Ascending aorta (tissue), 2 donors: ENCODE measurements around the gene FOCAD. TPM values are rescaled to one million over a fixed set of nuclear protein-coding genes. Genes with fewer than 3 reads are reported as not detected.

Experiments
- DNase-seq, 2 donors: peaks; one replicate each; pipeline ENCODE4 v3.0.0-alpha.2; 2019; ENCODE audit warnings: low spot score in 2 of 2
- H3K27ac ChIP-seq, 2 donors: fragments of 200-600 bp; sonication (generic); one replicate each; pipeline ENCODE4 v1.5.1; 2016 to 2017; ENCODE audit warnings: mild to moderate bottlenecking in 1 of 2
- H3K27me3 ChIP-seq: fragments of 200-600 bp; sonication (generic); one replicate; pipeline ENCODE4 v1.5.1; 2017
- H3K36me3 ChIP-seq, 2 donors: fragments of 200-600 bp; sonication (generic); one replicate each; pipeline ENCODE4 v1.5.1; 2016
- H3K4me1 ChIP-seq, 2 donors: fragments of 200-600 bp; sonication (generic); one replicate each; pipeline ENCODE4 v1.5.1; 2016 to 2017; ENCODE audit warnings: mild to moderate bottlenecking in 1 of 2
- H3K4me3 ChIP-seq, 2 donors: fragments of 200-600 bp; sonication (generic); one replicate each; pipeline ENCODE4 v1.5.1; 2016 to 2017; ENCODE audit warnings: mild to moderate bottlenecking in 1 of 2
- H3K9me3 ChIP-seq, 2 donors: fragments of 200-600 bp; sonication (generic); one replicate each; pipeline ENCODE4 v1.5.1; 2016
- CTCF ChIP-seq, 3 experiments: fragments of 200-600 bp in 2 of 3; fragments of 450-650 bp in 1 of 3; sonication (generic) in 2 of 3; IDR thresholded peaks; one replicate each; pipeline ENCODE4 v1.5.1; 2016 to 2019; ENCODE audit warnings: antibody characterized with exemption in 3 of 3, mild to moderate bottlenecking in 1 of 3, moderate library complexity in 1 of 3
- intact Hi-C: fragments of 100-400 bp; cut with DNase I; formaldehyde crosslinking; loops from one replicate; pipeline ENCODE4 v1.15.1; 2023
- total RNA-seq: library from RNA; depleted of rRNA; stranded (reverse); fragments of >200 nt; gene quantifications from one replicate; pipeline ENCODE4 v1.1.0, GENCODE V29; 2016

The FOCAD gene
- total RNA-seq, 1 donor from 2014 or later: 64.3 TPM

GRCh38 chr9:20989923-20990341, 305.9 kb downstream of the FOCAD start:
- H3K36me3 ChIP-seq: no peaks in the 10 kb centered on the region

GRCh38 chr9:20990867-20991266, 306.8 kb downstream of the FOCAD start:
- intact Hi-C loops: no loop called here
- peak in 1 of 2 donors; percentile 69 for DNase-seq
- Histone ChIP-seq H3K27ac (no peak overlapping the region), H3K4me3 (no peak overlapping the region), H3K9me3 (no peaks in the 10 kb centered on the region), H3K36me3 (no peaks in the 10 kb centered on the region), H3K27me3 (no peaks in the 10 kb centered on the region), H3K4me1 (peaks cover 0 to 7% of the 10 kb centered on the region in 2 donors)
- no peak for TF ChIP-seq CTCF (IDR thresholded peaks at IDR 0.05)

More at GRCh38 chr9:20989923-20990341, 305.9 kb downstream of the FOCAD start:
- intact Hi-C loops: loop anchor here (10.0 kb wide), 1 partner anchor 305 kb away; the partner anchor contains the start of gene FOCAD
- TF ChIP-seq CTCF (IDR thresholded peaks at IDR 0.05): no peak
- Histone ChIP-seq H3K4me1 (peaks cover 0 to 7% of the 10 kb centered on the region in 2 donors), H3K27me3 (no peaks in the 10 kb centered on the region), H3K4me3 (no peak overlapping the region), H3K9me3 (no peaks in the 10 kb centered on the region), H3K27ac (no peak overlapping the region)
- peak; percentile 21 to 75 for DNase-seq

GRCh38 chr9:20994486-20994885, 310.4 kb downstream of the FOCAD start:
- DNase-seq: no peak
- Histone ChIP-seq H3K4me3 (no peak overlapping the region), H3K27me3 (no peaks in the 10 kb centered on the region), H3K36me3 (no peaks in the 10 kb centered on the region), H3K9me3 (no peaks in the 10 kb centered on the region), H3K4me1 (peaks cover 0 to 5% of the 10 kb centered on the region in 2 donors), H3K27ac (no peak overlapping the region)
- intact Hi-C loops: no loop called here
- no peak for TF ChIP-seq CTCF (IDR thresholded peaks at IDR 0.05)

GRCh38 chr9:20995616-20996015, 311.6 kb downstream of the FOCAD start:
- TF ChIP-seq CTCF (IDR thresholded peaks at IDR 0.05): no peak
- H3K9me3 ChIP-seq: no peaks in the 10 kb centered on the region
- no peaks in the 10 kb centered on the region for H3K4me1 ChIP-seq
- no peak overlapping the region for H3K4me3 ChIP-seq
- H3K27ac ChIP-seq: no peak overlapping the region
- H3K36me3 ChIP-seq: no peaks in the 10 kb centered on the region
- intact Hi-C loops: no loop called here
- H3K27me3 ChIP-seq: no peaks in the 10 kb centered on the region
- no peak for DNase-seq

- no peak for DNase-seq
- Histone ChIP-seq H3K27ac (no peak overlapping the region), H3K4me3 (no peak overlapping the region), H3K9me3 (no peaks in the 10 kb centered on the region), H3K36me3 (no peaks in the 10 kb centered on the region), H3K27me3 (no peaks in the 10 kb centered on the region), H3K4me1 (no peaks in the 10 kb centered on the region)
- intact Hi-C loops: no loop called here
- TF ChIP-seq CTCF (IDR thresholded peaks at IDR 0.05): no peak
These were observed 312.8 kb downstream of the FOCAD start for GRCh38 chr9:20996809-20997208.

- intact Hi-C loops: no loop called here
- no peaks in the 10 kb centered on the region for H3K27me3 ChIP-seq
- H3K4me3 ChIP-seq: no peak overlapping the region
- no peaks in the 10 kb centered on the region for H3K36me3 ChIP-seq
- no peaks in the 10 kb centered on the region for H3K9me3 ChIP-seq
- DNase-seq: no peak
- TF ChIP-seq CTCF (IDR thresholded peaks at IDR 0.05): no peak
- no peak overlapping the region for H3K27ac ChIP-seq
- no peaks in the 10 kb centered on the region for H3K4me1 ChIP-seq
These were observed 313.5 kb downstream of the FOCAD start for GRCh38 chr9:20997503-20998076.
